GM12891 (cell line): ENCODE results near the gene ITGAX.

ENCODE experiments used
- PAX5 ChIP-seq: IDR thresholded peaks from 2 replicates; pipeline ENCODE4 v1.6.1; 2011; ENCODE audit warnings: low read length, moderate library complexity, mild to moderate bottlenecking; ENCODE audit not compliant: insufficient read depth, severe bottlenecking
- POLR2A ChIP-seq: IDR thresholded peaks from 2 replicates; pipeline ENCODE4 v1.6.1; 2011; ENCODE audit warnings: low read depth, low read length, control low read depth
- TAF1 ChIP-seq: IDR thresholded peaks from 2 replicates; pipeline ENCODE4 v1.6.1; 2011; ENCODE audit warnings: low read depth, low read length, control low read depth

- TF ChIP-seq POLR2A, result no peak
- no peak for TF ChIP-seq TAF1
- TF ChIP-seq PAX5, result no peak
Observed at GRCh38 chr16:31335431-31335830, 19.5 kb upstream of the ITGAX start.
